AG10803 (cell line): ENCODE results near the gene ADGRE3.
"Not testable (repeated sequence)": the region's sequence is repeated elsewhere in the genome, so short reads cannot be mapped to it uniquely, and the experiment has no call there.

Experiments used
- DNase-seq: peaks from one replicate; pipeline ENCODE4 v3.0.0; 2010; ENCODE audit warnings: low read depth
- H3K4me3 ChIP-seq: 2 replicates; pipeline ENCODE4 v1.5.1; 2011; ENCODE audit warnings: mild to moderate bottlenecking, low read length, control low read depth
- CTCF ChIP-seq: conservative IDR thresholded peaks from 2 replicates; pipeline ENCODE4 v1.5.1; 2011; ENCODE audit warnings: mild to moderate bottlenecking, low read length, control low read depth, inconsistent platforms

ADGRE3 gene

GRCh38 chr19:14619404-14619803 is 55.2 kb downstream of the ADGRE3 start:
- TF ChIP-seq CTCF = no peak
- no peak for DNase-seq

GRCh38 chr19:14616407-14616806 is 58.2 kb downstream of the ADGRE3 start:
- no peak overlapping the region for H3K4me3 ChIP-seq
- no peak for TF ChIP-seq CTCF
- DNase-seq = no peak

More at GRCh38 chr19:14619404-14619803, 55.2 kb downstream of the ADGRE3 start:
- H3K4me3 ChIP-seq = no peak overlapping the region

- TF ChIP-seq CTCF = no peak
- no peak for DNase-seq
- H3K4me3 ChIP-seq = no peak overlapping the region
Measured at GRCh38 chr19:14615623-14616022, 59.0 kb downstream of the ADGRE3 start.

- H3K4me3 ChIP-seq = no peak overlapping the region
- no peak for TF ChIP-seq CTCF
- no peak for DNase-seq
Measured at GRCh38 chr19:14614099-14614412, 60.6 kb downstream of the ADGRE3 start.

GRCh38 chr19:14613399-14614098 is 61.1 kb downstream of the ADGRE3 start:
- not testable (repeated sequence) for DNase-seq, H3K4me3 ChIP-seq

GRCh38 chr19:14612657-14613056 is 62.0 kb downstream of the ADGRE3 start:
- no peak for DNase-seq
- TF ChIP-seq CTCF = no peak
- H3K4me3 ChIP-seq = no peak overlapping the region

- not testable (repeated sequence) for DNase-seq, H3K4me3 ChIP-seq
Measured at GRCh38 chr19:14612242-14612641, 62.4 kb downstream of the ADGRE3 start.

- no peak for TF ChIP-seq CTCF
- H3K4me3 ChIP-seq = no peak overlapping the region
- no peak for DNase-seq
Measured at GRCh38 chr19:14611051-14611450, 63.6 kb downstream of the ADGRE3 start.
